WERI-Rb-1 (cell line): ENCODE results near the gene MYLK.

Source experiments
- DNase-seq: peaks from one replicate; pipeline ENCODE4 v3.0.0-alpha.2; 2020
- H3K27ac ChIP-seq: fragments of 250-450 bp; sonication (Bioruptor Pico); 2 replicates; pipeline ENCODE4 v1.5.1; 2020; ENCODE audit warnings: mild to moderate bottlenecking, moderate library complexity
- H3K27me3 ChIP-seq: fragments of 250-450 bp; sonication (Bioruptor Pico); 2 replicates; pipeline ENCODE4 v1.5.1; 2021; ENCODE audit warnings: mild to moderate bottlenecking, low read depth, moderate library complexity; ENCODE audit not compliant: insufficient read depth, severe bottlenecking
- H3K36me3 ChIP-seq: fragments of 250-450 bp; sonication (Bioruptor Pico); 2 replicates; pipeline ENCODE4 v1.5.1; 2020; ENCODE audit warnings: mild to moderate bottlenecking, moderate library complexity
- H3K4me3 ChIP-seq: 2 replicates; pipeline ENCODE4 v1.5.1; 2011; ENCODE audit warnings: low read depth, mild to moderate bottlenecking, control low read depth, low read length
- H3K9me3 ChIP-seq: fragments of 250-450 bp; sonication (Bioruptor Pico); 2 replicates; pipeline ENCODE4 v1.5.1; 2021; ENCODE audit warnings: mild to moderate bottlenecking, moderate library complexity; ENCODE audit not compliant: severe bottlenecking
- CTCF ChIP-seq: IDR thresholded peaks from 2 replicates; pipeline ENCODE4 v1.5.1; 2011; ENCODE audit warnings: low read depth, mild to moderate bottlenecking, control low read depth, inconsistent platforms, low read length

The MYLK gene

DNA sequence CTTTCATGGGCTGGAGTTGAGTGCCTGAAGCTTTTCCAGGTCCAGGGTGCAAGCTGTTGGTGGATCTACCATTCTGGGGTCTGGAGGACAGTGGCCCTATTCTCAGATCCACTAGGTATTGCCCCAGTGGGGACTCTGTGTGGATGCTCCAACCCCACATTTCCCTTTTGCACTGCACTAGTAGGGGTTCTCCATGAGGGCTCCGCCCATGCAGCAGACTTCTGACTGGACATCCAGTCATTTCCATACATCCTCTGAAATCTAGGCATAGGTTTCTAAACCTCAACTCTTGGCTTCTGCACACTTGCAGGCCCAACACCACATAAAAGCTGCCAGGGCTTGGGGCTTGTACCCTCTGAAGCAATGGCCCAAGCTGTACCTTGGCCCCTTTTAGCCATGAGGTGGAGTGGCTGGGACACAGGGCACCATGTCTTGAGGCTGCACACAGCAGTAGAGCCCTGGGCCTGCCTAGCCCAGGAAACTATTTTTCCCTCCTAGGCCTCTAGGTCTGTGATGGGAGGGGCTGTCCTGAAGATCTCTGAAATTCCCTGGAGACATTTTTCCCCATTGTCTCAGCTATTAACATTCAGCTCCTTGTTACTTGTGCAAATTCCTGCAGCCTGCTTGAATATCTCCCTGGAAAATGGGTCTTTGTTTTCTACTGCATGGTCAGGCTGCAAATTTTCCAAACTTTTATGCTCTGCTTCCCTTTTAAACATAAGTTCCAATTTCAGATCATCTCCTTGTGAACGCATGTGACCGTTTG is 293.3 kb downstream of the MYLK start:
- Histone ChIP-seq H3K27ac (no peak overlapping the region), H3K27me3 (no peaks in the 10 kb centered on the region), H3K9me3 (peaks cover 8% of the 10 kb centered on the region), H3K36me3 (peaks cover 9% of the 10 kb centered on the region), H3K4me3 (no peak overlapping the region)
- no peak for DNase-seq
- TF ChIP-seq CTCF: no peak

DNA sequence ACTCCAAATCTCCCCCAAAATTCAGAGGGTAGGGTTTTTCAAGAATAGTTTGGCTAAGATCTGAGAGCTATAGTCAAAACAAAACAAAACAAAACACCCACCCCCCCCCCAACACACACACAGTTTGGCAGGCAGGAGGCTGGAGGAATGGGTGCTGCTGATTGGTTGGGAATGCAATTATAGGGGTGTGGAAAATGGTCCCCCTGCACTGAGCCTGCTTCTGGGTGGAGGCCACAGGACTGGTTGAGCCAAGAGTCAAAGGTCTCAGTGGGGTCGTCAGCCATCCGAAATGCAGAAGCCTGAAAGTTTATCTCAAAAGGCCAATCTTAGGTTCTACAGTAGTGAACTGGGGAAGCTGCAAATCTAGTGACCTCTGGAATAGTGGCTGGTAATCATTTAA is 296.7 kb downstream of the MYLK start:
- Histone ChIP-seq H3K27me3 (no peaks in the 10 kb centered on the region), H3K36me3 (peaks cover 13% of the 10 kb centered on the region), H3K4me3 (no peak overlapping the region), H3K27ac (no peak overlapping the region), H3K9me3 (peaks cover 8% of the 10 kb centered on the region)
- DNase-seq: no peak
- no peak for TF ChIP-seq CTCF

- Histone ChIP-seq H3K36me3 (peaks cover 13% of the 10 kb centered on the region), H3K27ac (peak overlapping the region; percentile 100; the same call in 1 of the 2 replicates), H3K27me3 (no peaks in the 10 kb centered on the region), H3K4me3 (no peak overlapping the region), H3K9me3 (peaks cover 8% of the 10 kb centered on the region)
- no peak for TF ChIP-seq CTCF
- no peak for DNase-seq
Measured at GRCh38 chr3:123586968-123587367, 297.2 kb downstream of the MYLK start.

- peak overlapping the region; percentile 100 for H3K27ac ChIP-seq
- peaks cover 8% of the 10 kb centered on the region for H3K9me3 ChIP-seq
- peak overlapping the region; percentile 91 for H3K4me3 ChIP-seq
- H3K36me3 ChIP-seq: peaks cover 20% of the 10 kb centered on the region
- TF ChIP-seq CTCF: no peak
- H3K27me3 ChIP-seq: no peaks in the 10 kb centered on the region
- DNase-seq: peak; percentile 90
Measured at GRCh38 chr3:123586131-123586530, 298.0 kb downstream of the MYLK start.

GRCh38 chr3:123584988-123585937 is 298.9 kb downstream of the MYLK start, which contains the start of gene HACD2:
Gene HACD2, minus strand, starts transcription at chr3:123585053. Its CDS starts 26 bp downstream, at chr3:123585027.
- no peak for TF ChIP-seq CTCF
- Histone ChIP-seq H3K9me3 (peaks cover 3% of the 10 kb centered on the region), H3K27me3 (no peaks in the 10 kb centered on the region), H3K36me3 (peaks cover 17% of the 10 kb centered on the region), H3K27ac (peak within 1 kb of the TSS; percentile 100), H3K4me3 (peak within 1 kb of the TSS; percentile 91)
- peak; percentile 97 for DNase-seq
